Ovary (tissue), 9 donors: ENCODE results near the gene PRODH2. TPM values are rescaled to one million over a fixed set of nuclear protein-coding genes. Genes with fewer than 3 reads are reported as not detected.

Experiments used
- DNase-seq, 5 donors: peaks; one replicate each; pipeline ENCODE4 v3.0.0-alpha.2; 2019 to 2020
- H3K27ac ChIP-seq, 2 donors: fragments of 200-600 bp; one replicate each; pipeline versions ENCODE4 v1.5.1 to v1.8.0; 2019 to 2022
- H3K27me3 ChIP-seq: fragments of 200-600 bp; one replicate; pipeline ENCODE4 v1.8.0; 2022
- H3K36me3 ChIP-seq: fragments of 200-600 bp; sonication (generic); one replicate; pipeline ENCODE4 v1.5.1; 2019
- H3K4me1 ChIP-seq: one replicate; pipeline ENCODE4 v1.8.1; 2013; ENCODE audit warnings: mild to moderate bottlenecking, moderate library complexity; ENCODE audit not compliant: insufficient read depth
- H3K4me3 ChIP-seq: fragments of 200-600 bp; sonication (generic); one replicate; pipeline ENCODE4 v1.5.1; 2017
- H3K9me3 ChIP-seq, 2 donors: fragments of 200-600 bp in 1 of 2; sonication (generic) in 1 of 2; one replicate each; pipeline versions ENCODE4 v1.5.1 to v1.8.1; 2013 to 2019; ENCODE audit warnings: mild to moderate bottlenecking in 1 of 2, moderate library complexity in 1 of 2
- CTCF ChIP-seq, 3 donors: fragments of 450-650 bp in 2 of 3; fragments of 200-600 bp in 1 of 3; IDR thresholded peaks; one replicate each; pipeline versions ENCODE4 v1.5.1 to v1.8.0; 2016 to 2022; ENCODE audit warnings: antibody characterized with exemption in 3 of 3, mild to moderate bottlenecking in 1 of 3
- EP300 ChIP-seq: sonication (generic); formaldehyde crosslinking; IDR thresholded peaks from one replicate; pipeline ENCODE4 v1.6.1; 2017; ENCODE audit warnings: antibody characterized with exemption
- POLR2A ChIP-seq: fragments of 450-650 bp; IDR thresholded peaks from one replicate; pipeline ENCODE4 v1.6.1; 2017; ENCODE audit warnings: antibody characterized with exemption, mild to moderate bottlenecking, moderate library complexity
- WGBS, 3 donors: extraction: QIAGEN DNeasy Blood & Tissue Kit in 1 of 3; methylation state at CpG; one replicate each; pipeline versions ENCODE4 v1.1.5 to v1.1.7; 2013 to 2017; 5-methylcytosine and 5-hydroxymethylcytosine counted together
- intact Hi-C, 4 donors: fragments of 100-400 bp; cut with DNase I; formaldehyde crosslinking; loops; one replicate each; pipeline versions ENCODE4 v1.11.0 to v1.15.1; 2022 to 2023
- polyA plus RNA-seq, 2 donors: library from polyadenylated mRNA; stranded (reverse); fragments of 200-250 nt in 1 of 2; fragments of 350-450 nt in 1 of 2; fragmentation: Illumina TruSeq in 1 of 2; extraction: RNeasy Lipid Tissue Mini Kit (QIAGEN cat#74804) in 1 of 2; gene quantifications; one replicate each; pipeline ENCODE4 v1.2.3, GENCODE V29; 2013 to 2014
- total RNA-seq, 7 donors: library from RNA; depleted of rRNA in 2 of 7; stranded (reverse); fragments of >200 nt in 2 of 7; fragmentation: NEBNext Ultra II Directional in 3 of 7; extraction: Animal tissue kit (Norgen Biotek cat#: 25700) in 3 of 7; gene quantifications; one replicate each; pipeline versions ENCODE4 v1.1.0 to v1.2.4, GENCODE V29; 2016 to 2023
- donor health status: DM: no; HTN: no; CAD: no; lungs with moderate emphysema.
- donor health status: DM: no; HTN: no; CAD: no.
- donor health status: Bipolar disorder and iron deficiency.
- donor health status: DM: yes; HTN: yes; CAD: no.
- donor health status: DM: no; HTN: no; CAD: no.
- donor health status: DM: yes; HTN: yes; CAD: no.

The PRODH2 gene
- total and polyA plus RNA-seq, 9 donors, result 0.41 TPM; not detected in 8

GRCh38 chr19:35859414-35859813 lies 46.8 kb upstream of the PRODH2 start:
- Histone ChIP-seq H3K4me1 (no peaks in the 10 kb centered on the region), H3K27me3 (no peaks in the 10 kb centered on the region), H3K27ac (no peak overlapping the region), H3K4me3 (no peak overlapping the region), H3K9me3 (no peaks in the 10 kb centered on the region), H3K36me3 (no peaks in the 10 kb centered on the region)
- no peak for DNase-seq
- no peak for TF ChIP-seq POLR2A
- no peak for TF ChIP-seq EP300
- no peak for TF ChIP-seq CTCF (IDR thresholded peaks at IDR 0.05)
- WGBS, 3 donors, result 75 to 86% (median 84%) methylated on average over 4 of the region's 4 CpGs
- intact Hi-C loops, result no loop called here

GRCh38 chr19:35858311-35858710 lies 45.7 kb upstream of the PRODH2 start:
- H3K27me3 ChIP-seq, result no peaks in the 10 kb centered on the region
- H3K27ac ChIP-seq, result no peak overlapping the region
- intact Hi-C loops, result no loop called here
- H3K4me3 ChIP-seq, result no peak overlapping the region
- no peak for DNase-seq
- TF ChIP-seq EP300 (no peak), CTCF (IDR thresholded peaks at IDR 0.05) (no peak)
- WGBS, 3 donors, result 76 to 94% (median 85%) methylated on average over 6 of the region's 6 CpGs
- no peaks in the 10 kb centered on the region for H3K9me3 ChIP-seq
- H3K36me3 ChIP-seq, result no peaks in the 10 kb centered on the region
- H3K4me1 ChIP-seq, result no peaks in the 10 kb centered on the region

GRCh38 chr19:35856546-35857149 lies 44.0 kb upstream of the PRODH2 start, which contains the start of gene KIRREL2:
Gene KIRREL2 (plus strand): TSS chr19:35856911. CDS start chr19:35857120, 209 bp downstream.
- Histone ChIP-seq H3K36me3 (no peaks in the 10 kb centered on the region), H3K4me1 (no peaks in the 10 kb centered on the region), H3K27me3 (no peaks in the 10 kb centered on the region), H3K27ac (no peak within 1 kb of the TSS), H3K4me3 (no peak within 1 kb of the TSS), H3K9me3 (no peaks in the 10 kb centered on the region)
- intact Hi-C loops, result no loop called here
- no peak for DNase-seq
- 0 to 1% (median 1%) methylated on average over 41 to 42 of the region's 42 CpGs for WGBS, 3 donors
- TF ChIP-seq EP300 (no peak), POLR2A (no peak), CTCF (IDR thresholded peaks at IDR 0.05) (no peak)

- Histone ChIP-seq H3K9me3 (no peaks in the 10 kb centered on the region), H3K27ac (no peak overlapping the region), H3K4me3 (no peak overlapping the region), H3K4me1 (no peaks in the 10 kb centered on the region), H3K36me3 (no peaks in the 10 kb centered on the region), H3K27me3 (no peaks in the 10 kb centered on the region)
- DNase-seq, result no peak
- intact Hi-C loops, result no loop called here
- 17 to 26% (median 18%) methylated on average over 8 of the region's 8 CpGs for WGBS, 3 donors
- TF ChIP-seq EP300, result no peak
- no peak for TF ChIP-seq POLR2A
- no peak for TF ChIP-seq CTCF (IDR thresholded peaks at IDR 0.05)
Observed at GRCh38 chr19:35853038-35853756, 40.6 kb upstream of the PRODH2 start.
